Cerebellar nuclear complex (tissue), 1 donor: ENCODE results near the gene PSD4.

Experiments
- DNase-seq, 2 experiments: peaks; one replicate each; lab custom pipeline; 2025; lab: John Stamatoyannopoulos, UW

PSD4 gene

GRCh38 chr2:113206251-113206650, 32.5 kb downstream of the PSD4 start:
- DNase-seq, result no peak

GRCh38 chr2:113207021-113207420, 33.2 kb downstream of the PSD4 start:
- no peak for DNase-seq

- no peak for DNase-seq
These were observed 34.6 kb downstream of the PSD4 start for GRCh38 chr2:113208396-113208795.

- no peak for DNase-seq
These were observed 35.4 kb downstream of the PSD4 start for GRCh38 chr2:113209011-113209645.

- DNase-seq, result no peak
These were observed 35.9 kb downstream of the PSD4 start for GRCh38 chr2:113209646-113210171.

GRCh38 chr2:113211226-113212105, 37.7 kb downstream of the PSD4 start:
- DNase-seq, result no peak

GRCh38 chr2:113212245-113213060, 38.7 kb downstream of the PSD4 start:
- DNase-seq, result no peak

- no peak for DNase-seq
These were observed 39.5 kb downstream of the PSD4 start for GRCh38 chr2:113213061-113213930.

GRCh38 chr2:113214141-113214540, 40.4 kb downstream of the PSD4 start:
- no peak for DNase-seq

- no peak for DNase-seq
These were observed 41.3 kb downstream of the PSD4 start for GRCh38 chr2:113215056-113215455.

- DNase-seq, result no peak
These were observed 42.5 kb downstream of the PSD4 start for GRCh38 chr2:113216321-113216720.

GRCh38 chr2:113216891-113217454, 43.2 kb downstream of the PSD4 start:
- no peak for DNase-seq

GRCh38 chr2:113217455-113218282, 43.9 kb downstream of the PSD4 start:
- DNase-seq, result no peak

GRCh38 chr2:113218283-113219091, 44.7 kb downstream of the PSD4 start:
- no peak for DNase-seq

GRCh38 chr2:113219092-113219441, 45.3 kb downstream of the PSD4 start:
- no peak for DNase-seq

GRCh38 chr2:113219525-113219888, 45.7 kb downstream of the PSD4 start:
- DNase-seq, result no peak

GRCh38 chr2:113219889-113220641, 46.3 kb downstream of the PSD4 start:
- no peak for DNase-seq

GRCh38 chr2:113220970-113221708, 47.4 kb downstream of the PSD4 start:
- no peak for DNase-seq
